ENCODE measurements around the gene SRPK3.

The SRPK3 gene

DNA sequence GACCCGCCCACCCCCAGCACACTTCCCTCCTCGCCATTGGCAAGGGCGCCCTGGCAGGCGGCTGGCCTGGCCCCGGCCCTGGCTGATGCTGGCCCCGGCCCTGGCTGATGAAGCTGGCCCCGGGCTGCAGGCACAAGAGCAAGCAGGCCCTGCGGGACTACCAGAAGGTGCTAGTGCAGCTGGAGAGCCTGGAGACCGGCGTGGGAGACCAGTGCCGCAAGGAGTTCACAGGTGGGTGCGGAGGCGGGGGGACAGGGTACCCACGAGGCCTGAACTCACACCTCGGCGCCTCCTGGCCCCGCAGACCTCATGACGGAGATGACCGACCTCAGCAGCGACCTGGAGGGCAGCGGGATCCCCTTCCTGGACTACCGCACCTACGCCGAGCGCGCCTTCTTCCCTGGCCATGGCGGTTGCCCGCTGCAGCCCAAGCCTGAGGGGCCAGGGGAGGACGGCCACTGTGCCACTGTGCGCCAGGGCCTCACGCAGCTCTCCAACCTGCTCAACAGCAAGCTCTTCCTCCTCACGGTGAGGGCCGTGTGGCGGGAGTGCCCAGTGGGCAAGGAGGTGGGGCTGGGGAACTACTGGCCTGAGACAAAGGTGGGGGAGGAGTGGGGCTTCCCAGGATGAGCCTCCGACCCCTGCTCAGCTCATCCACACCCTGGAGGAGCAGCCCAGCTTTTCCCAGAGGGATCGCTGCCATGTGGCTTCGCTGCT, 6.1 kb upstream of the SRPK3 start:
- H3K4me1 ChIP-seq, result no peaks in the 10 kb centered on the region
- no peaks in the 10 kb centered on the region for H3K27me3 ChIP-seq
- DNase-seq, result no peak
- intact Hi-C loops (cut with DNase I; ENCODE audit: low total_unique reads), result no loop called here
- TF ChIP-seq, protein P1, sequence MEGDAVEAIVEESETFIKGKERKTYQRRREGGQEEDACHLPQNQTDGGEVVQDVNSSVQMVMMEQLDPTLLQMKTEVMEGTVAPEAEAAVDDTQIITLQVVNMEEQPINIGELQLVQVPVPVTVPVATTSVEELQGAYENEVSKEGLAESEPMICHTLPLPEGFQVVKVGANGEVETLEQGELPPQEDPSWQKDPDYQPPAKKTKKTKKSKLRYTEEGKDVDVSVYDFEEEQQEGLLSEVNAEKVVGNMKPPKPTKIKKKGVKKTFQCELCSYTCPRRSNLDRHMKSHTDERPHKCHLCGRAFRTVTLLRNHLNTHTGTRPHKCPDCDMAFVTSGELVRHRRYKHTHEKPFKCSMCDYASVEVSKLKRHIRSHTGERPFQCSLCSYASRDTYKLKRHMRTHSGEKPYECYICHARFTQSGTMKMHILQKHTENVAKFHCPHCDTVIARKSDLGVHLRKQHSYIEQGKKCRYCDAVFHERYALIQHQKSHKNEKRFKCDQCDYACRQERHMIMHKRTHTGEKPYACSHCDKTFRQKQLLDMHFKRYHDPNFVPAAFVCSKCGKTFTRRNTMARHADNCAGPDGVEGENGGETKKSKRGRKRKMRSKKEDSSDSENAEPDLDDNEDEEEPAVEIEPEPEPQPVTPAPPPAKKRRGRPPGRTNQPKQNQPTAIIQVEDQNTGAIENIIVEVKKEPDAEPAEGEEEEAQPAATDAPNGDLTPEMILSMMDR (IDR thresholded peaks at IDR 0.05), result no peak
- peaks cover 0 to 55% (median 0%) of the 10 kb centered on the region in 3 donors for H3K36me3 ChIP-seq
- no peak overlapping the region for H3K27ac ChIP-seq
- H3K9me3 ChIP-seq, result no peaks in the 10 kb centered on the region
- H3K4me3 ChIP-seq, result no peak overlapping the region

DNA sequence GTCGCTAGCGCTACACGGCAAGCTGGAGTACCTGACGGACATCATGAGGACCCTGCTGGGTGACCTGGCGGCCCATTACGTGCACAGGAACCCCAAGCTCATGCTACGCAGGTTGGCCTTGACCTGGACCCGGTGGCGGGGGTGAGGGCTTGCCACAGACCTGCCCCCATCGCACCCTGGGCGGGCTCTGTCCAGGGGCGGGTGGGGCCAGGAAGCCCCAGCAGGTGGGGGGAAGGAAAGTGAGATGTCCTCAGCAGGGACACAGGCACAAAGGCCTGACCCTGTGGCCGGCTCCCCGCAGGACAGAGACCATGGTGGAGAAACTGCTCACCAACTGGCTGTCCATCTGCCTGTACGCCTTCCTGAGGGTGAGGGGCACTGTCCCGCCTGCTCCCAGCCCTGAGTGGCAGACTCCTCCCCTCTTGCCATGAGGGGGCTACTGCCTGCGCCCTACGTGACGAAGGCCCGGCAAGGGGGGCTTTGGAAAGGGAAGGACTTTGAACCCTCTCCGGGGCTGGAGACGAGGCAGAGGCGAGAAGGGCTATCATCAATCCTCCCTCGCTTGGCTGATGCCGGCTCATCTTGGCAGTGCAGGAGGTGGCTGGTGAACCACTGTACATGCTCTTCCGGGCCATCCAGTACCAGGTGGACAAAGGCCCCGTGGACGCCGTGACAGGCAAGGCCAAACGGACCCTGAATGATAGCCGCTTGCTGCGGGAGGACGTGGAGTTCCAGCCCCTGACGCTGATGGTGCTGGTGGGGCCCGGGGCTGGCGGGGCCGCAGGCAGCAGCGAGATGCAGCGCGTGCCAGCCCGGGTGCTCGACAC, 5.3 kb upstream of the SRPK3 start:
- Histone ChIP-seq H3K27me3 (no peaks in the 10 kb centered on the region), H3K4me1 (peaks cover 0 to 5% (median 4%) of the 10 kb centered on the region in 4 donors), H3K9me3 (no peaks in the 10 kb centered on the region), H3K27ac (no peak overlapping the region), H3K4me3 (no peak overlapping the region), H3K36me3 (peaks cover 0 to 49% (median 0%) of the 10 kb centered on the region in 3 donors)
- DNase-seq, result no peak
- intact Hi-C loops (cut with DNase I; ENCODE audit: low total_unique reads), result no loop called here
- TF ChIP-seq, protein P1 (IDR thresholded peaks at IDR 0.05), result no peak

DNA sequence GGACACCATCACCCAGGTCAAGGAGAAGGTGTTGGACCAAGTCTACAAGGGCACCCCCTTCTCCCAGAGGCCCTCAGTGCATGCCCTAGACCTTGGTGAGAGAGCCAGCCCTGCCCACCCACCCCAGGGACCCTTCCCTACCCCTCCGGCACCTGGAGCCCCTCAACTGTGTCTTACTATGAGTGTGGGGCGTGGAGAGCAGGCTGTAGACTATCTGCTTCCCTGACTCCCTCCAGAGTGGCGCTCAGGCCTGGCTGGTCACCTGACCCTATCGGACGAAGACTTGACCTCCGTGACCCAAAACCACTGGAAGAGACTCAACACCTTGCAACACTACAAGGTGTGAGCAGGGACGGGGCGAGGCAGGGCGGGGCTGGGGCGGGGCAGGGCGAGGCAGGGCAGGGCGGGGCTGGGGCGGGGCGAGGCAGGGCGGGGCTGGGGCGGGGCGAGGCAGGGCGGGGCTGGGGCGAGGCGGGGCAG, 4.7 kb upstream of the SRPK3 start:
- no peak for DNase-seq
- H3K4me3 ChIP-seq, result no peak overlapping the region
- H3K9me3 ChIP-seq, result no peaks in the 10 kb centered on the region
- TF ChIP-seq, protein P1 (IDR thresholded peaks at IDR 0.05), result no peak
- no peak overlapping the region for H3K27ac ChIP-seq
- H3K4me1 ChIP-seq, result peaks cover 0 to 12% (median 10%) of the 10 kb centered on the region in 4 donors
- H3K36me3 ChIP-seq, result peaks cover 0 to 42% (median 0%) of the 10 kb centered on the region in 3 donors
- no peaks in the 10 kb centered on the region for H3K27me3 ChIP-seq
- intact Hi-C loops (cut with DNase I; ENCODE audit: low total_unique reads), result no loop called here

DNA sequence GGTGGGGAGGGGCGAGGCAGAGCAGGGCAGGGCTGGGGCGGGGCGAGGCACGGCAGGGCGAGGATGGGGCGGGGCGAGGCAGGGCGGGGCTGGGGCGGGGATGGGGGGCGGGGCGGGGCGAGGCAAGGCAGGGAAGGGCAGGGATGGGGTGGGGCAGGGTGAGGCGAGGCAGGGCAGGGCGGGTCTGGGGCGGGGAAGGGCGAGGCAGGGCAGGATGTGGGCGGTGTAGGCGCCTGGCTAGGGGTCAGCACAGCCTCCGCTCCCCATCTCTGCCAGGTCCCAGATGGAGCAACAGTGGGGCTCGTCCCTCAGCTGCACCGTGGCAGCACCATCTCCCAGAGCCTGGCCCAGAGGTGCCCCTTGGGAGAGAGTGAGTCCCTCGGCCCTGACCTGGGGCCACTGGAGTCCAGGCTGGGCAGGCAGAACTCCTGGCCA, 4.2 kb upstream of the SRPK3 start:
- H3K36me3 ChIP-seq, result peaks cover 0 to 37% (median 0%) of the 10 kb centered on the region in 3 donors
- DNase-seq, result no peak

More for the DNA sequence above, 4.2 kb upstream of the SRPK3 start:
- Histone ChIP-seq H3K4me3 (no peak overlapping the region), H3K27ac (no peak overlapping the region), H3K4me1 (peaks cover 0 to 17% (median 12%) of the 10 kb centered on the region in 4 donors), H3K9me3 (no peaks in the 10 kb centered on the region), H3K27me3 (no peaks in the 10 kb centered on the region)
- TF ChIP-seq, protein P1 (IDR thresholded peaks at IDR 0.05), result no peak
- intact Hi-C loops (cut with DNase I; ENCODE audit: low total_unique reads), result no loop called here

Data from tibial artery (tissue), 4 donors.